Caco-2 (cell line): ENCODE data around the gene MEGF11. TPM values are rescaled to one million over a fixed set of nuclear protein-coding genes. Genes with fewer than 3 reads are reported as not detected.

Source experiments
- BruUV-seq: library from RNA; stranded (reverse); fragments of 400-500 nt; replicated peaks from 2 replicates; lab custom pipeline; 2021; lab: Mats Ljungman, UMichigan
- CTCF ChIA-PET: fragments of 300-600 bp; sonication (Branson Sonifier 250); formaldehyde crosslinking; loops from one replicate; lab custom pipeline; 2022; ENCODE audit warnings: antibody characterized with exemption; lab: Charles Lee
- POLR2A ChIA-PET: fragments of 300-600 bp; sonication (Branson Sonifier 250); formaldehyde crosslinking; loops from one replicate; lab custom pipeline; 2022; ENCODE audit warnings: antibody characterized with exemption; lab: Charles Lee
- DNase-seq, 2 experiments: peaks; one replicate each; pipeline versions ENCODE4 v3.0.0 to v3.0.0-alpha.2; 2020 to 2022
- H3K27me3 ChIP-seq: replicated peaks from 2 replicates; pipeline ENCODE4 v1.6.0; 2011; ENCODE audit warnings: low read length; ENCODE audit not compliant: control insufficient read depth, insufficient read depth
- H3K36me3 ChIP-seq: 2 replicates; pipeline ENCODE4 v1.5.1; 2011; ENCODE audit warnings: low read length; ENCODE audit not compliant: control insufficient read depth, insufficient read depth
- H3K4me1 ChIP-seq: fragments of 250-450 bp; sonication (Bioruptor Pico); 2 replicates; pipeline ENCODE4 v1.5.1; 2020; ENCODE audit warnings: mild to moderate bottlenecking
- H3K4me3 ChIP-seq: 2 replicates; pipeline ENCODE4 v1.5.1; 2011; ENCODE audit warnings: low read depth, mild to moderate bottlenecking, control low read depth, low read length
- H3K9me3 ChIP-seq: fragments of 250-450 bp; sonication (Bioruptor Pico); 2 replicates; pipeline ENCODE4 v1.5.1; 2020; ENCODE audit warnings: mild to moderate bottlenecking, moderate library complexity
- H3K27ac Mint-ChIP-seq: one replicate; pipeline ENCODE4 v1.8.0; 2022; ENCODE audit warnings: mixed read lengths; ENCODE audit not compliant: unreplicated experiment
- H3K27me3 Mint-ChIP-seq: one replicate; pipeline ENCODE4 v1.8.0; 2022; ENCODE audit warnings: mixed read lengths; ENCODE audit not compliant: insufficient read depth, unreplicated experiment
- H3K36me3 Mint-ChIP-seq: one replicate; pipeline ENCODE4 v1.8.0; 2022; ENCODE audit warnings: mild to moderate bottlenecking, mixed read lengths; ENCODE audit not compliant: insufficient read depth, unreplicated experiment
- H3K4me1 Mint-ChIP-seq: one replicate; pipeline ENCODE4 v1.8.0; 2022; ENCODE audit warnings: low read depth, mixed read lengths; ENCODE audit not compliant: unreplicated experiment
- H3K4me3 Mint-ChIP-seq: one replicate; pipeline ENCODE4 v1.8.0; 2022; ENCODE audit warnings: mild to moderate bottlenecking, moderate library complexity, mixed read lengths; ENCODE audit not compliant: unreplicated experiment
- H3K9me3 Mint-ChIP-seq: one replicate; pipeline ENCODE4 v1.8.0; 2022; ENCODE audit warnings: mixed read lengths; ENCODE audit not compliant: unreplicated experiment
- CTCF ChIP-seq, 2 experiments: fragments of 200-600 bp in 1 of 2; IDR thresholded peaks; 1 replicate in 1 of 2; 2 replicates in 1 of 2; pipeline versions ENCODE4 v1.5.1 to v1.8.0; 2011 to 2022; ENCODE audit warnings: antibody characterized with exemption in 1 of 2, control low read depth in 1 of 2, inconsistent platforms in 1 of 2, low read depth in 1 of 2, low read length in 1 of 2, mild to moderate bottlenecking in 1 of 2, moderate library complexity in 1 of 2; ENCODE audit not compliant: insufficient read depth in 1 of 2, severe bottlenecking in 1 of 2, unreplicated experiment in 1 of 2
- intact Hi-C: fragments of 100-400 bp; cut with micrococcal nuclease; formaldehyde crosslinking; loops from one replicate; pipeline ENCODE4 v1.10.0; 2022; ENCODE audit not compliant: unreplicated experiment
- total RNA-seq: library from RNA; stranded (reverse); gene quantifications from 2 replicates; pipeline ENCODE4 v1.2.3, GENCODE V29; 2022

The MEGF11 gene
- total RNA-seq, 1 experiment from 2014 or later, result 0.66 TPM

- BruUV-seq, result no TSS peak
- peaks cover 5% of the 10 kb centered on the region for H3K27me3 Mint-ChIP-seq
- CTCF ChIA-PET, result no interaction called here
Measured at GRCh38 chr15:66139591-66140207, 113.9 kb downstream of the MEGF11 start.

DNA sequence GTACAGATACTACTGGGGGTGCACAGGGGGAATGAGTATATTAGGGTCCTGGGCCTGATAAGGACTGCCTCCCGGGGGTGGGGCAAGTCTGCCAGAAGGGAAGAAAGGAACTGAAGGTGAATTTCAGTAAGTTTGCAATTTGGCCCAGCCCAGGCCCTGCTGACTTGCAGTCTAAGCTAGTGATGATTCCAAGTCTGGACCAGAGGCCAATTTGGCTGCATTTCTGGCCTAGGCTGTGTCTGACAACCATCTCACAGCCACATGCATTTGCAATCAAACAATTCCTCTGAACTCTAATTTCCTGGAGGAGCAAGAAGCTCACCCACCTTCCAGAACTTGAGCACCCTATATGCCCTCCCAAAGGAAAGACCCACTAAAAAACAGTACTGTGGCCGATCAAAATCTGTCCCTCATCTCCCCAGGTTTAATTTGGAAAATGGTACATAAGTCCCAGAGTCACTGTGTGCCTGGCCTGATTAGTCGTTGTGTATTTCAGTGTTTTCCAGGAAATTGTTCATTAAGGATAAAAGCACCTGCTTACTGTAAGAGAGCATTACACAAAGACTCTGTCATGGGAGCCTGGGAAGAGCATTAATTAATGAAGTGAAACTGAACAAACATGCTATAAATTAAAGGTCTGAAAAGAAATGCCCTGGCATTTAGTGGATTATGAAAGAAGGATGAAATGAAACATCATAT is 114.5 kb downstream of the MEGF11 start:
- no peak for TF ChIP-seq CTCF (IDR thresholded peaks at IDR 0.05; ENCODE audit: insufficient read depth in 1 of 2, low read depth in 1 of 2, low read length in 1 of 2, severe bottlenecking in 1 of 2, unreplicated experiment in 1 of 2)
- CTCF ChIA-PET, result no interaction called here
- H3K4me1 Mint-ChIP-seq, result no peaks in the 10 kb centered on the region
- POLR2A ChIA-PET, result no interaction called here
- Histone ChIP-seq H3K27me3 (0 out of 2 replicates have a peak, but pooled peaks cover 1% of the 10 kb centered on the region), H3K9me3 (no peaks in the 10 kb centered on the region), H3K36me3 (no peaks in the 10 kb centered on the region), H3K4me3 (no peak overlapping the region), H3K4me1 (no peaks in the 10 kb centered on the region)
- no peaks in the 10 kb centered on the region for H3K9me3 Mint-ChIP-seq
- no TSS peak for BruUV-seq
- no peak for DNase-seq
- peaks cover 5% of the 10 kb centered on the region for H3K27me3 Mint-ChIP-seq
- no peaks in the 10 kb centered on the region for H3K36me3 Mint-ChIP-seq
- intact Hi-C loops, result no loop called here
- no peak overlapping the region for H3K4me3 Mint-ChIP-seq
- no peak overlapping the region for H3K27ac Mint-ChIP-seq

More at GRCh38 chr15:66139591-66140207, 113.9 kb downstream of the MEGF11 start:
- no peak overlapping the region for H3K4me3 Mint-ChIP-seq
- H3K27me3 ChIP-seq, result 0 out of 2 replicates have a peak, but pooled peaks cover 1% of the 10 kb centered on the region
- POLR2A ChIA-PET, result no interaction called here
- no peak overlapping the region for H3K4me3 ChIP-seq
- DNase-seq, result no peak
- intact Hi-C loops, result no loop called here
- no peak overlapping the region for H3K27ac Mint-ChIP-seq
- no peaks in the 10 kb centered on the region for H3K4me1 Mint-ChIP-seq
- no peak for TF ChIP-seq CTCF (IDR thresholded peaks at IDR 0.05; ENCODE audit: insufficient read depth in 1 of 2, low read depth in 1 of 2, low read length in 1 of 2, severe bottlenecking in 1 of 2, unreplicated experiment in 1 of 2)
- no peaks in the 10 kb centered on the region for H3K36me3 ChIP-seq
- H3K36me3 Mint-ChIP-seq, result no peaks in the 10 kb centered on the region
- H3K9me3 Mint-ChIP-seq, result no peaks in the 10 kb centered on the region
- H3K4me1 ChIP-seq, result no peaks in the 10 kb centered on the region
- H3K9me3 ChIP-seq, result no peaks in the 10 kb centered on the region

DNA sequence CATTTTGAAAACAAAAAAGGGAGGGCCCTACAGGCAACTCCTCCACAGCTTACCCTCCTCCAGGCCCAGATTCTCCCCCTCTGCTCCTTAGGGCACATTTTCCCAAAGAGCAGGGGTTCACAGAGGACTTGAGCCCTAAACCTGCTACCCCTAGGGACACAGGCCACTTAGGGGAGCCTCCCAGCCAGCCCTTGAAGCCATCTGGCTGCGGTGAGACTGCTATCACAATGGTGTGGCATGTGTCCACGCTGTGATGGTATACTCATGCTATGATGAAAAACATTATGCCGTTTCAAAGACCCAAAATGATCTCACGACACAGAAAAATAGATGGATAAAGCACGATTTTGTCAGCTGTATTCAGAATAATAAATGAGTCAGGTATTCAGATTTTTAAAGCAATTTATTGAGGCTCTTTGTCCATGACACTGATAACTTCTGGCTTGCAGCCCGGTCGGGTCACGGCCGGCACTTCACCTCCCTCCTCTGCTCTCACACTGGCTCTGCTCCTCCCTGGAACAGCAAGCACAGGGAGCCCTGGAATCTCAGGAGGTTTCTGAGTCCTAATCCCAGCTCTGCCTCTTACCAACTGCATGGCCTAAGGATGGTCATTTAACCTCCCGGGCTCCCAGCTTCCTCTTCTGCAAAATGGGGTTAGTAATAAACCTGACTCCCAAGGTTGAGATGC is 115.3 kb downstream of the MEGF11 start:
- no peak for TF ChIP-seq CTCF (IDR thresholded peaks at IDR 0.05; ENCODE audit: insufficient read depth in 1 of 2, low read depth in 1 of 2, low read length in 1 of 2, severe bottlenecking in 1 of 2, unreplicated experiment in 1 of 2)
- POLR2A ChIA-PET, result no interaction called here
- H3K4me3 ChIP-seq, result no peak overlapping the region
- Mint-ChIP-seq H3K9me3 (no peaks in the 10 kb centered on the region), H3K4me3 (no peak overlapping the region), H3K27me3 (peaks cover 5% of the 10 kb centered on the region), H3K4me1 (no peaks in the 10 kb centered on the region), H3K36me3 (no peaks in the 10 kb centered on the region), H3K27ac (no peak overlapping the region)
- DNase-seq, result no peak
- CTCF ChIA-PET, result no interaction called here
- H3K36me3 ChIP-seq, result no peaks in the 10 kb centered on the region
- H3K27me3 ChIP-seq, result 0 out of 2 replicates have a peak, but pooled peaks cover 1% of the 10 kb centered on the region
- BruUV-seq, result no TSS peak
- intact Hi-C loops, result no loop called here
- no peaks in the 10 kb centered on the region for H3K4me1 ChIP-seq
- H3K9me3 ChIP-seq, result no peaks in the 10 kb centered on the region
